Endothelial cell of umbilical vein (primary cell): ENCODE data around the gene RAMP3. TPM values are rescaled to one million over a fixed set of nuclear protein-coding genes. Genes with fewer than 3 reads are reported as not detected.

Experiments
- BruUV-seq: library from RNA; stranded (reverse); fragments of 400-500 nt; replicated peaks from 2 replicates; lab custom pipeline; 2021; lab: Mats Ljungman, UMichigan
- CTCF ChIA-PET: fragments of 300-600, 350-600 bp; sonication (Branson Sonifier 250); formaldehyde crosslinking; loops from one replicate; lab custom pipeline; 2021; ENCODE audit warnings: antibody characterized with exemption, inconsistent platforms; lab: Charles Lee
- POLR2A ChIA-PET: fragments of 300-600, 350-600 bp; sonication (Branson Sonifier 250); formaldehyde crosslinking; loops from one replicate; lab custom pipeline; 2021; ENCODE audit warnings: antibody characterized with exemption, inconsistent platforms; lab: Charles Lee
- DNase-seq: peaks from one replicate; pipeline ENCODE4 v3.0.0-alpha.2; 2011; ENCODE audit warnings: low read depth, low spot score
- FAIRE-seq: peaks from 2 replicates; lab custom pipeline; 2011; peaks lifted over from hg19 to GRCh38; lab: Jason Lieb, UNC
- H2AFZ ChIP-seq: 2 replicates; pipeline ENCODE4 v1.6.0; 2012; ENCODE audit warnings: low read depth, low read length, control low read depth, inconsistent platforms
- H3K27ac ChIP-seq: 2 replicates; pipeline ENCODE4 v1.5.1; 2011; ENCODE audit warnings: low read depth, mild to moderate bottlenecking, control low read depth, low read length, moderate library complexity; ENCODE audit not compliant: insufficient read depth
- H3K27me3 ChIP-seq, 2 experiments: 2 replicates each; pipeline versions ENCODE4 v1.6.0 to v1.6.1; 2011; ENCODE audit warnings: low read length in 2 of 2, mixed read lengths in 1 of 2; ENCODE audit not compliant: control insufficient read depth in 2 of 2, insufficient read depth in 2 of 2
- H3K36me3 ChIP-seq, 2 experiments: 2 replicates in 1 of 2; 3 replicates in 1 of 2; pipeline ENCODE4 v1.5.1; 2011; ENCODE audit warnings: low read length in 2 of 2, mild to moderate bottlenecking in 1 of 2, moderate library complexity in 1 of 2; ENCODE audit not compliant: control insufficient read depth in 2 of 2, insufficient read depth in 2 of 2; ENCODE audit errors: extremely low read depth in 1 of 2
- H3K4me1 ChIP-seq: 3 replicates; pipeline ENCODE4 v1.5.1; 2011; ENCODE audit warnings: mild to moderate bottlenecking, low read length; ENCODE audit not compliant: control insufficient read depth, insufficient read depth; ENCODE audit errors: extremely low read depth
- H3K4me2 ChIP-seq: 2 replicates; pipeline ENCODE4 v1.6.1; 2011; ENCODE audit warnings: low read length, control low read depth, mixed read lengths; ENCODE audit not compliant: insufficient read depth
- H3K4me3 ChIP-seq, 3 experiments: fragments of 200-600 bp in 1 of 3; sonication (generic), shearing (Covaris generic) in 1 of 3; replicated peaks in 1 of 3; 2 replicates each; pipeline ENCODE4 v1.5.1; 2011 to 2016; ENCODE audit warnings: control low read depth in 3 of 3, low read length in 3 of 3, mild to moderate bottlenecking in 2 of 3, inconsistent platforms in 1 of 3, low read depth in 1 of 3, moderate library complexity in 1 of 3; ENCODE audit not compliant: insufficient read depth in 1 of 3
- H3K79me2 ChIP-seq: 2 replicates; pipeline ENCODE4 v1.6.0; 2012; ENCODE audit warnings: low read length, inconsistent platforms; ENCODE audit not compliant: control insufficient read depth, insufficient read depth
- H3K9ac ChIP-seq: replicated peaks from 2 replicates; pipeline ENCODE3; 2011; ENCODE audit warnings: low read length, control low read depth; ENCODE audit not compliant: insufficient read depth; ENCODE audit errors: extremely low read depth
- H3K9me1 ChIP-seq: replicated peaks from 3 replicates; pipeline ENCODE4 v1.6.0; 2011; ENCODE audit warnings: mild to moderate bottlenecking, low read length; ENCODE audit not compliant: control insufficient read depth, insufficient read depth; ENCODE audit errors: extremely low read depth
- H3K9me3 ChIP-seq: replicated peaks from 2 replicates; pipeline ENCODE4 v1.5.1; 2012; ENCODE audit warnings: low read length, inconsistent platforms; ENCODE audit not compliant: control insufficient read depth, insufficient read depth
- H4K20me1 ChIP-seq: replicated peaks from 2 replicates; pipeline ENCODE3; 2011; ENCODE audit warnings: mild to moderate bottlenecking, low read length; ENCODE audit not compliant: control insufficient read depth, insufficient read depth; ENCODE audit errors: extremely low read depth
- CTCF ChIP-seq, 2 donors: IDR thresholded peaks; 1 replicate in 1 of 2; 2 replicates in 1 of 2; pipeline ENCODE4 v1.5.1; 2011; ENCODE audit warnings: low read length in 2 of 2, mild to moderate bottlenecking in 2 of 2, moderate library complexity in 2 of 2, control low read depth in 1 of 2, inconsistent platforms in 1 of 2, low read depth in 1 of 2; ENCODE audit not compliant: insufficient read depth in 1 of 2; ENCODE audit errors: extremely low read depth in 1 of 2
- EZH2 ChIP-seq: IDR thresholded peaks from 2 replicates; pipeline ENCODE4 v1.6.1; 2012; ENCODE audit warnings: borderline replicate concordance, low read depth, mild to moderate bottlenecking, moderate library complexity, low read length, inconsistent platforms; ENCODE audit not compliant: severe bottlenecking
- FOS ChIP-seq: IDR thresholded peaks from 2 replicates; pipeline ENCODE4 v1.6.1; 2011; ENCODE audit warnings: mild to moderate bottlenecking, low read length, moderate library complexity, borderline replicate concordance; ENCODE audit not compliant: insufficient read depth
- GATA2 ChIP-seq: IDR thresholded peaks from 2 replicates; pipeline ENCODE4 v1.7.0; 2011; ENCODE audit warnings: low read depth, mild to moderate bottlenecking, moderate library complexity, mixed read lengths, low read length; ENCODE audit not compliant: insufficient read length, insufficient read depth
- JUN ChIP-seq: IDR thresholded peaks from 2 replicates; pipeline ENCODE4 v1.6.1; 2011; ENCODE audit warnings: borderline replicate concordance, low read depth; ENCODE audit not compliant: insufficient read length, insufficient read depth
- MAX ChIP-seq: IDR thresholded peaks from 2 replicates; pipeline ENCODE4 v1.6.1; 2011; ENCODE audit not compliant: insufficient read depth, insufficient read length
- MYC ChIP-seq: IDR thresholded peaks from one replicate; pipeline ENCODE4 v1.6.1; 2011; ENCODE audit warnings: mild to moderate bottlenecking, low read depth, low read length
- POLR2A ChIP-seq: IDR thresholded peaks from 2 replicates; pipeline ENCODE4 v1.6.1; 2012; ENCODE audit warnings: low read depth, mild to moderate bottlenecking, control low read depth, low read length
- POLR2AphosphoS5 ChIP-seq: IDR thresholded peaks from 2 replicates; pipeline ENCODE4 v1.6.1; 2012; ENCODE audit warnings: low read depth, mild to moderate bottlenecking, control low read depth, low read length, moderate library complexity; ENCODE audit not compliant: insufficient read depth
- dilution Hi-C: fragments of 300-500 bp; cut with MboI; formaldehyde crosslinking; loops from one replicate; pipeline ENCODE4 v1.15.0; 2019; ENCODE audit warnings: low sequenced_read_pairs; ENCODE audit not compliant: extremely low pct_ligation_motif_present
- intact Hi-C: fragments of 100-400 bp; cut with micrococcal nuclease; formaldehyde crosslinking; loops from one replicate; pipeline ENCODE4 v1.10.0; 2022
- polyA plus RNA-seq, 4 experiments: library from polyadenylated mRNA; depleted of rRNA in 3 of 4; stranded (reverse) in 3 of 4; unstranded in 1 of 4; fragments of >200 nt; gene quantifications; 2 replicates each; pipeline versions ENCODE4 v1.2.1 to v1.2.3, GENCODE V29; 2011 to 2012; ENCODE audit warnings: missing spikeins in 1 of 4
- total RNA-seq: library from RNA; stranded (reverse); gene quantifications from 2 replicates; pipeline ENCODE4 v1.2.3, GENCODE V29; 2021

Gene RAMP3
- total and polyA plus RNA-seq, 2 donors (not counting 3 experiments of a cell fraction or from before 2014, with no cell fraction given) = not detected

- no peak for TF ChIP-seq CTCF (IDR thresholded peaks at IDR 0.05; ENCODE audit: extremely low read depth in 1 of 2, insufficient read depth in 1 of 2, low read depth in 1 of 2, low read length in 2 of 2)
- no peak for TF ChIP-seq FOS
- no peak for TF ChIP-seq EZH2
- TF ChIP-seq GATA2 = no peak
- TF ChIP-seq MYC = no peak
- TF ChIP-seq JUN = no peak
- TF ChIP-seq MAX = no peak
- TF ChIP-seq POLR2A = no peak
- no peak for TF ChIP-seq POLR2AphosphoS5
- no peak for FAIRE-seq
- ChIA-PET CTCF (no interaction called here), POLR2A (interaction anchor here (0.7 kb wide), 1 partner anchor 265 kb away, joined by 3 read pairs; no protein-coding TSS in a partner anchor)
- H2AFZ ChIP-seq = no peak overlapping the region
- no TSS peak for BruUV-seq
- intact Hi-C loops (no loop called here), dilution Hi-C loops (no loop called here)
- H3K4me1 ChIP-seq = no peaks in the 10 kb centered on the region
- no peak overlapping the region for H3K27ac ChIP-seq
- no peaks in the 10 kb centered on the region for H3K9me1 ChIP-seq
- no peak for DNase-seq
- peaks cover 0 to 6% of the 10 kb centered on the region in 2 experiments for H3K27me3 ChIP-seq
- no peak overlapping the region for H3K4me3 ChIP-seq
- no peaks in the 10 kb centered on the region for H3K36me3 ChIP-seq
- H4K20me1 ChIP-seq = no peaks in the 10 kb centered on the region
- no peak overlapping the region for H3K9ac ChIP-seq
- no peaks in the 10 kb centered on the region for H3K9me3 ChIP-seq
- no peaks in the 10 kb centered on the region for H3K79me2 ChIP-seq
- H3K4me2 ChIP-seq = no peak overlapping the region
Measured at GRCh38 chr7:45145881-45146280, 11.7 kb upstream of the RAMP3 start.
